ENCODE data around the gene SCYGR8. TPM values are rescaled to one million over a fixed set of nuclear protein-coding genes. Genes with fewer than 3 reads are reported as not detected.

SCYGR8 gene
- total and polyA plus RNA-seq, 2 of the 8 experiments (the other 6 are each of a cell fraction or from before 2014, with no cell fraction given), result not detected

DNA sequence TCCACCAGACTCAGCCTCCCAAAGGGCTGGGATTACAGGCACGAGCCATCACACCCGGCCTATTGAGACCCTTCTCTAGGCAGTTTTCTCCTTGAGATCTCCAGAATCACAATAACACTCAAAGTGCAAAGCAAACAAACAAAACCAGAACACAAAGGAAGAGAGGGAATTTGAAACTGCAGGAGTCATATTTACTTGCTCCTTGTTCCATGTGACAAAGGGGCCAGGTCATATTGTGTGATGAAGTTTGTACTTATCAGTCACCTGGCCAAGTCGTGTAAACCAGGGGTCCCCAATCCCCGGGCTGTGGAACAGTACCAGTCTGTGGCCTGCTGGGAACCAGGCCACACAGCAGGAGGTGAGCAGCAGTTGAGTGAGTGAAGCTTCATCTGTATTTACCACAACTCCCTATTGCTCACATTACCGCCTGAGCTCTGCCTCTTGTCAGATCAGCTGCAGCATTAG is 26.5 kb downstream of the SCYGR8 start:
- H3K14ac ChIP-seq (ENCODE audit: insufficient read length), result no peak overlapping the region
- TF ChIP-seq KDM5A (IDR thresholded peaks at IDR 0.05; ENCODE audit: low read length) (no peak), TBP (IDR thresholded peaks at IDR 0.05; ENCODE audit: low read depth, low read length) (peak; percentile 58; the same call in 1 of the 2 replicates), NANOG (IDR thresholded peaks at IDR 0.05; ENCODE audit: insufficient read depth, low read depth, low read length, poor library complexity, severe bottlenecking) (no peak)
- H3K27ac ChIP-seq (ENCODE audit: low read depth, low read length), result no peak overlapping the region
- H3K4me3 ChIP-seq (ENCODE audit: extremely low read depth in 1 of 4, insufficient read depth in 2 of 4, low read depth in 3 of 4, low read length in 4 of 4), result no peak overlapping the region
- WGBS, 2 experiments (ENCODE audit: extremely low coverage in 1 of 2, insufficient coverage in 1 of 2, insufficient read length in 1 of 2, insufficient replicate concordance in 2 of 2, low coverage in 1 of 2, low lambda C conversion rate in 2 of 2, missing lambda C conversion rate in 1 of 2), result 85% methylated on average over 5 of the region's 5 CpGs; no CpG with 5 or more reads in 1 of the 2 experiments
- no peak overlapping the region for H2BK5ac ChIP-seq (ENCODE audit: low read depth, low read length)
- H3K27me3 ChIP-seq (replicated peaks in 1 of 4; ENCODE audit: control insufficient read depth in 3 of 4, extremely low read depth in 1 of 4, insufficient read depth in 3 of 4, low read length in 3 of 4), result no peaks in the 10 kb centered on the region
- no peak overlapping the region for H2BK120ac ChIP-seq (replicated peaks; ENCODE audit: low read depth, low read length)
- no peak overlapping the region for H3K9ac ChIP-seq (replicated peaks in 1 of 4; ENCODE audit: extremely low read depth in 1 of 4, low read depth in 3 of 4, low read length in 3 of 4)
- H2AFZ ChIP-seq (ENCODE audit: low read length), result 0 out of 2 replicates have a peak overlapping the region, but pooled peaks have one; percentile 6
- no peaks in the 10 kb centered on the region for H3K36me3 ChIP-seq (ENCODE audit: control insufficient read depth in 2 of 4, insufficient read depth in 4 of 4, low read length in 3 of 4)
- no peak overlapping the region for H3K4me2 ChIP-seq (ENCODE audit: insufficient read depth in 1 of 2, low read depth in 2 of 2, low read length in 2 of 2)
- no peak overlapping the region; the same call in 1 of the 2 replicates for H2BK20ac ChIP-seq (ENCODE audit: low read length)
- DNase-seq (ENCODE audit: low read depth in 1 of 2, low spot score in 2 of 2), result no peak
- no peaks in the 10 kb centered on the region for H3K79me2 ChIP-seq (ENCODE audit: control insufficient read depth in 1 of 2, insufficient read depth in 2 of 2, low read length in 2 of 2)
- no peak for FAIRE-seq
- H3K18ac ChIP-seq (ENCODE audit: extremely low read depth, low read length), result no peak overlapping the region
- H2BK15ac ChIP-seq (ENCODE audit: low read length), result no peak overlapping the region
- no peaks in the 10 kb centered on the region for H4K20me1 ChIP-seq (replicated peaks in 1 of 2; ENCODE audit: control insufficient read depth in 1 of 2, insufficient read depth in 2 of 2, low read length in 2 of 2)
- no peak overlapping the region for H3K4ac ChIP-seq (replicated peaks; ENCODE audit: insufficient read length, low read depth, low read length)
- H4K8ac ChIP-seq (ENCODE audit: extremely low read depth, insufficient read depth, low read length), result no peak overlapping the region
- no peak overlapping the region for H4K5ac ChIP-seq (ENCODE audit: insufficient read length, low read depth, low read length)
- H3K79me1 ChIP-seq (ENCODE audit: low read depth, low read length), result no peaks in the 10 kb centered on the region
- no peak overlapping the region for H3K23ac ChIP-seq (ENCODE audit: insufficient read length)
- no peak overlapping the region for H3K56ac ChIP-seq (replicated peaks; ENCODE audit: insufficient read length, low read depth, low read length)
- no peak overlapping the region for H2AK5ac ChIP-seq (ENCODE audit: low read depth, low read length)
- H3K4me1 ChIP-seq (replicated peaks in 1 of 4; ENCODE audit: control insufficient read depth in 3 of 4, insufficient read depth in 4 of 4, low read length in 3 of 4), result peaks cover 1 to 8% (median 3%) of the 10 kb centered on the region in 4 experiments; a peak in 3 of 7 replicates
- H2BK12ac ChIP-seq (ENCODE audit: low read depth, low read length), result no peak overlapping the region; the same call in 1 of the 2 replicates
- CTCF ChIA-PET (ENCODE audit: partially characterized antibody), result interaction anchor here (0.7 to 3.5 kb wide), 7 partner anchors 11 to 156 kb away, joined by 3 to 38 read pairs (median 5); no protein-coding TSS in a partner anchor
- POLR2A ChIA-PET (ENCODE audit: partially characterized antibody), result no interaction called here
- no peak overlapping the region for H4K91ac ChIP-seq (replicated peaks; ENCODE audit: insufficient read length, low read length)
- H3K23me2 ChIP-seq (ENCODE audit: low read depth, low read length), result no peaks in the 10 kb centered on the region; the same call in 1 of the 2 replicates
- no peaks in the 10 kb centered on the region for H3K9me3 ChIP-seq (ENCODE audit: insufficient read depth in 2 of 2, low read depth in 1 of 2, low read length in 1 of 2)
